Liver (tissue), 9 donors: Measurements from ENCODE around the gene ADCYAP1R1. TPM values are rescaled to one million over a fixed set of nuclear protein-coding genes. Genes with fewer than 3 reads are reported as not detected.

ENCODE experiments used
- DNase-seq: peaks from one replicate; pipeline ENCODE4 v3.0.0-alpha.2; 2017; ENCODE audit warnings: low spot score
- H3K27ac ChIP-seq, 2 donors: one replicate each; pipeline ENCODE4 v1.7.0; 2013; ENCODE audit warnings: inconsistent platforms in 2 of 2, low read length in 2 of 2, control low read depth in 1 of 2, low read depth in 1 of 2, mild to moderate bottlenecking in 1 of 2
- H3K27me3 ChIP-seq, 4 donors: one replicate each; pipeline versions ENCODE4 v1.6.1 to v1.7.0; 2013; ENCODE audit warnings: low read length in 3 of 4, inconsistent platforms in 1 of 4, mild to moderate bottlenecking in 1 of 4, moderate library complexity in 1 of 4; ENCODE audit not compliant: control insufficient read depth in 4 of 4, insufficient read depth in 4 of 4
- H3K36me3 ChIP-seq, 4 donors: one replicate each; pipeline versions ENCODE4 v1.6.1 to v1.7.0; 2013; ENCODE audit warnings: low read length in 3 of 4, mild to moderate bottlenecking in 3 of 4, low read depth in 1 of 4, moderate library complexity in 1 of 4; ENCODE audit not compliant: control insufficient read depth in 4 of 4, insufficient read depth in 3 of 4
- H3K4me1 ChIP-seq, 4 donors: one replicate each; pipeline versions ENCODE4 v1.6.1 to v1.7.0; 2013; ENCODE audit warnings: low read length in 3 of 4, mild to moderate bottlenecking in 3 of 4, moderate library complexity in 1 of 4; ENCODE audit not compliant: control insufficient read depth in 4 of 4, insufficient read depth in 4 of 4
- H3K4me3 ChIP-seq, 3 donors: one replicate each; pipeline versions ENCODE4 v1.6.1 to v1.7.0; 2013; ENCODE audit warnings: low read length in 3 of 3, control low read depth in 1 of 3, low read depth in 1 of 3, mild to moderate bottlenecking in 1 of 3
- H3K9ac ChIP-seq, 2 donors: one replicate each; pipeline ENCODE4 v1.7.0; 2013; ENCODE audit warnings: low read length in 2 of 2, mild to moderate bottlenecking in 2 of 2, moderate library complexity in 2 of 2, control low read depth in 1 of 2, low read depth in 1 of 2
- H3K9me3 ChIP-seq, 4 donors: one replicate each; pipeline versions ENCODE4 v1.6.1 to v1.7.0; 2013; ENCODE audit warnings: low read length in 3 of 4; ENCODE audit not compliant: control insufficient read depth in 4 of 4
- ATF3 ChIP-seq: IDR thresholded peaks from 2 replicates; pipeline ENCODE4 v1.6.1; 2016; ENCODE audit warnings: antibody characterized with exemption
- CTCF ChIP-seq: fragments of 150-350 bp; IDR thresholded peaks from 2 replicates; pipeline ENCODE4 v1.5.1; 2017; ENCODE audit warnings: improper control_type of control experiment, low read depth, low read length; ENCODE audit not compliant: missing input control
- EGR1 ChIP-seq, 2 donors: IDR thresholded peaks; 2 replicates each; pipeline ENCODE4 v1.6.1; 2016 to 2018; ENCODE audit warnings: antibody characterized with exemption in 2 of 2, low read depth in 2 of 2
- FOXA1 ChIP-seq: IDR thresholded peaks from 2 replicates; pipeline ENCODE4 v1.6.1; 2016; ENCODE audit warnings: antibody characterized with exemption
- FOXA2 ChIP-seq: IDR thresholded peaks from 2 replicates; pipeline ENCODE4 v1.6.1; 2016; ENCODE audit warnings: antibody characterized with exemption
- GABPA ChIP-seq, 2 donors: IDR thresholded peaks in 1 of 2; conservative IDR thresholded peaks in 1 of 2; 2 replicates each; pipeline ENCODE4 v1.6.1; 2016; ENCODE audit warnings: antibody characterized with exemption in 2 of 2, mild to moderate bottlenecking in 1 of 2, moderate library complexity in 1 of 2
- HNF4A ChIP-seq, 2 donors: conservative IDR thresholded peaks; 2 replicates each; pipeline ENCODE4 v1.6.1; 2016; ENCODE audit warnings: antibody characterized with exemption in 2 of 2, mild to moderate bottlenecking in 2 of 2
- HNF4G ChIP-seq: IDR thresholded peaks from 2 replicates; pipeline ENCODE4 v1.6.1; 2016; ENCODE audit warnings: antibody characterized with exemption
- JUND ChIP-seq, 2 donors: IDR thresholded peaks; 2 replicates each; pipeline ENCODE4 v1.6.1; 2016; ENCODE audit warnings: antibody characterized with exemption in 2 of 2
- MAX ChIP-seq: IDR thresholded peaks from 2 replicates; pipeline ENCODE4 v1.6.1; 2016; ENCODE audit warnings: antibody characterized with exemption
- NR2F2 ChIP-seq: IDR thresholded peaks from 2 replicates; pipeline ENCODE4 v1.6.1; 2016; ENCODE audit warnings: antibody characterized with exemption
- RAD21 ChIP-seq, 2 donors: IDR thresholded peaks; 2 replicates each; pipeline ENCODE4 v1.6.1; 2016; ENCODE audit warnings: antibody characterized with exemption in 2 of 2, mild to moderate bottlenecking in 2 of 2
- REST ChIP-seq: IDR thresholded peaks from 2 replicates; pipeline ENCODE4 v1.6.1; 2016; ENCODE audit warnings: antibody characterized with exemption, mild to moderate bottlenecking
- RXRA ChIP-seq, 2 donors: IDR thresholded peaks; 2 replicates each; pipeline ENCODE4 v1.6.1; 2017 to 2018; ENCODE audit warnings: antibody characterized with exemption in 2 of 2, mild to moderate bottlenecking in 1 of 2
- SP1 ChIP-seq: IDR thresholded peaks from 2 replicates; pipeline ENCODE4 v1.6.1; 2018; ENCODE audit warnings: antibody characterized with exemption, mild to moderate bottlenecking
- TAF1 ChIP-seq: conservative IDR thresholded peaks from 2 replicates; pipeline ENCODE4 v1.6.1; 2016; ENCODE audit warnings: antibody characterized with exemption, mild to moderate bottlenecking
- YY1 ChIP-seq: IDR thresholded peaks from 2 replicates; pipeline ENCODE4 v1.6.1; 2016; ENCODE audit warnings: antibody characterized with exemption, mild to moderate bottlenecking
- ZBTB33 ChIP-seq: IDR thresholded peaks from 2 replicates; pipeline ENCODE4 v1.6.1; 2016; ENCODE audit warnings: antibody characterized with exemption
- WGBS: extraction: QIAGEN DNeasy Blood & Tissue Kit; methylation state at CpG from one replicate; pipeline ENCODE4 v1.1.7; 2013; 5-methylcytosine and 5-hydroxymethylcytosine counted together
- polyA plus RNA-seq, 2 donors: library from polyadenylated mRNA; stranded (reverse) in 1 of 2; unstranded in 1 of 2; fragments of 200-250 nt in 1 of 2; fragments of >200 nt in 1 of 2; fragmentation: Nextera tagmentation in 1 of 2; extraction: Ambion mirVana in 1 of 2; gene quantifications; one replicate each; pipeline versions ENCODE4 v1.2.1 to v1.2.3, GENCODE V29; 2013 to 2015
- total RNA-seq, 2 donors: library from RNA; depleted of rRNA; stranded (reverse); fragments of >200 nt; gene quantifications; one replicate each; pipeline ENCODE4 v1.2.3, GENCODE V29; 2014
- donor health status: healthy.
- donor health status: healthy.
- donor health status: healthy.
- donor health status: healthy.
- donor health status: healthy.

ADCYAP1R1 gene
- total and polyA plus RNA-seq, 4 donors: 0.05 to 0.67 (median 0.12) TPM; not detected in 1

GRCh38 chr7:31096877-31097258 lies 44.8 kb downstream of the ADCYAP1R1 start:
- no peaks in the 10 kb centered on the region for H3K4me1 ChIP-seq
- TF ChIP-seq HNF4A (conservative IDR thresholded peaks at IDR 0.05) (no peak), ZBTB33 (no peak), TAF1 (no peak), GABPA (IDR thresholded peaks at IDR 0.05 in 1 of 2, conservative IDR thresholded peaks at IDR 0.05 in 1 of 2) (no peak), YY1 (no peak), FOXA1 (no peak), HNF4G (no peak), RXRA (IDR thresholded peaks at IDR 0.05) (no peak), EGR1 (IDR thresholded peaks at IDR 0.05; ENCODE audit: low read depth in 2 of 2) (no peak), RAD21 (IDR thresholded peaks at IDR 0.05) (no peak), REST (no peak), NR2F2 (no peak), MAX (no peak), CTCF (no peak), FOXA2 (no peak), SP1 (no peak), ATF3 (no peak), JUND (IDR thresholded peaks at IDR 0.05) (no peak)
- no peaks in the 10 kb centered on the region for H3K36me3 ChIP-seq
- WGBS: 63% methylated on average over 6 of the region's 6 CpGs
- no peak for DNase-seq
- H3K9me3 ChIP-seq: no peaks in the 10 kb centered on the region
- H3K27ac ChIP-seq: no peak overlapping the region
- H3K4me3 ChIP-seq: no peak overlapping the region
- peaks cover 0 to 2% (median under 1%) of the 10 kb centered on the region in 4 donors for H3K27me3 ChIP-seq
- H3K9ac ChIP-seq: no peak overlapping the region
